GM04504 (cell line): ENCODE data around the gene SLC39A7.
"Not testable (repeated sequence)": the region's sequence is repeated elsewhere in the genome, so short reads cannot be mapped to it uniquely, and the experiment has no call there.

ENCODE experiments used
- DNase-seq: peaks from one replicate; pipeline ENCODE4 v3.0.0-alpha.2; 2012; ENCODE audit warnings: low read depth

SLC39A7 gene

GRCh38 chr6:33205191-33206026 lies 4.7 kb downstream of the SLC39A7 start:
- no peak for DNase-seq

GRCh38 chr6:33206027-33206863 lies 5.6 kb downstream of the SLC39A7 start:
- no peak for DNase-seq

GRCh38 chr6:33206864-33207551 lies 6.3 kb downstream of the SLC39A7 start:
- peak; percentile 58 for DNase-seq

GRCh38 chr6:33207552-33208090 lies 7.0 kb downstream of the SLC39A7 start:
- DNase-seq: no peak

- peak; percentile 62 for DNase-seq
Measured at GRCh38 chr6:33208091-33208967, 7.7 kb downstream of the SLC39A7 start, which contains the start of gene RING1. TSS of gene RING1 (plus strand) at chr6:33208500. CDS start at chr6:33208823, 323 bp downstream.

GRCh38 chr6:33209856-33210255 lies 9.2 kb downstream of the SLC39A7 start:
- DNase-seq: no peak

- no peak for DNase-seq
Measured at GRCh38 chr6:33211136-33211535, 10.5 kb downstream of the SLC39A7 start.

- DNase-seq: no peak
Measured at GRCh38 chr6:33211666-33212422, 11.2 kb downstream of the SLC39A7 start.

GRCh38 chr6:33212857-33213165 lies 12.1 kb downstream of the SLC39A7 start:
- DNase-seq: no peak

GRCh38 chr6:33213166-33213988 lies 12.7 kb downstream of the SLC39A7 start:
- DNase-seq: no peak

- no peak for DNase-seq
Measured at GRCh38 chr6:33213989-33214335, 13.3 kb downstream of the SLC39A7 start.

GRCh38 chr6:33215271-33216116 lies 14.8 kb downstream of the SLC39A7 start:
- no peak for DNase-seq

- no peak for DNase-seq
Measured at GRCh38 chr6:33216117-33216649, 15.5 kb downstream of the SLC39A7 start.

GRCh38 chr6:33217246-33217645 lies 16.6 kb downstream of the SLC39A7 start:
- no peak for DNase-seq

GRCh38 chr6:33217681-33218080 lies 17.0 kb downstream of the SLC39A7 start:
- DNase-seq: no peak

- not testable (repeated sequence) for DNase-seq
Measured at GRCh38 chr6:33226503-33227120, 25.9 kb downstream of the SLC39A7 start.

GRCh38 chr6:33235221-33235634 lies 34.6 kb downstream of the SLC39A7 start:
- DNase-seq: no peak

- no peak for DNase-seq
Measured at GRCh38 chr6:33236328-33236727, 35.7 kb downstream of the SLC39A7 start.
